Spleen (tissue), 11 donors: ENCODE results near the gene PLCB1. TPM values are rescaled to one million over a fixed set of nuclear protein-coding genes. Genes with fewer than 3 reads are reported as not detected.

Source experiments
- DNase-seq: peaks from one replicate; pipeline ENCODE4 v3.0.0-alpha.2; 2020
- H3K27ac ChIP-seq, 8 donors: fragments of 200-600 bp; sonication (generic) in 7 of 8; 1 replicate in 4 of 8; 2 replicates in 4 of 8; pipeline versions ENCODE4 v1.5.0 to v1.8.0; 2016 to 2021; ENCODE audit warnings: inconsistent platforms in 4 of 8, mild to moderate bottlenecking in 4 of 8, moderate library complexity in 1 of 8
- H3K27me3 ChIP-seq, 7 donors: fragments of 200-600 bp; sonication (generic) in 6 of 7; replicated peaks in 1 of 7; 1 replicate in 4 of 7; 2 replicates in 3 of 7; pipeline versions ENCODE4 v1.5.0 to v1.8.0; 2016 to 2021; ENCODE audit warnings: inconsistent platforms in 3 of 7, mild to moderate bottlenecking in 1 of 7
- H3K36me3 ChIP-seq, 6 donors: fragments of 200-600 bp; sonication (generic) in 5 of 6; 1 replicate in 4 of 6; 2 replicates in 2 of 6; pipeline versions ENCODE4 v1.5.0 to v1.8.0; 2016 to 2021; ENCODE audit warnings: inconsistent platforms in 2 of 6
- H3K4me1 ChIP-seq, 6 donors: fragments of 200-600 bp; sonication (generic) in 5 of 6; 1 replicate in 3 of 6; 2 replicates in 3 of 6; pipeline versions ENCODE4 v1.5.0 to v1.8.0; 2016 to 2021; ENCODE audit warnings: inconsistent platforms in 3 of 6
- H3K4me3 ChIP-seq, 8 donors: fragments of 200-600 bp; sonication (generic) in 7 of 8; 1 replicate in 4 of 8; 2 replicates in 4 of 8; pipeline versions ENCODE4 v1.5.0 to v1.8.0; 2016 to 2021; ENCODE audit warnings: inconsistent platforms in 4 of 8, mild to moderate bottlenecking in 4 of 8, moderate library complexity in 2 of 8
- H3K9me3 ChIP-seq, 8 donors: fragments of 200-600 bp; sonication (generic) in 7 of 8; 1 replicate in 4 of 8; 2 replicates in 4 of 8; pipeline versions ENCODE4 v1.5.0 to v1.8.0; 2016 to 2021; ENCODE audit warnings: inconsistent platforms in 4 of 8
- POLR2A ChIP-seq, 3 donors: fragments of 450-650 bp; IDR thresholded peaks; one replicate each; pipeline ENCODE4 v1.5.1; 2017; ENCODE audit warnings: antibody characterized with exemption in 3 of 3, mild to moderate bottlenecking in 1 of 3
- POLR2AphosphoS5 ChIP-seq, 3 donors: sonication (generic); formaldehyde crosslinking; IDR thresholded peaks; one replicate each; pipeline ENCODE4 v1.5.1; 2017; ENCODE audit warnings: antibody characterized with exemption in 3 of 3
- WGBS, 5 donors: extraction: QIAGEN DNeasy Blood & Tissue Kit in 3 of 5; methylation state at CpG; one replicate each; pipeline versions ENCODE4 v1.1.5 to v1.1.7; 2013 to 2018; 5-methylcytosine and 5-hydroxymethylcytosine counted together
- intact Hi-C: fragments of 100-400 bp; cut with DNase I; formaldehyde crosslinking; loops from one replicate; pipeline ENCODE4 v1.15.0; 2023; ENCODE audit warnings: low total_unique reads
- polyA plus RNA-seq, 3 donors: library from polyadenylated mRNA; stranded (reverse); fragments of 200-250 nt; gene quantifications; one replicate each; pipeline ENCODE4 v1.2.1, GENCODE V29; 2013
- total RNA-seq, 7 donors: library from RNA; depleted of rRNA in 3 of 7; stranded (reverse); fragments of >200 nt in 3 of 7; fragmentation: NEBNext Ultra II Directional in 4 of 7; extraction: Animal tissue kit (Norgen Biotek cat#: 25700) in 4 of 7; gene quantifications; one replicate each; pipeline versions ENCODE4 v1.1.0 to v1.2.1, GENCODE V29; 2016 to 2021
- TF ChIP-seq, protein P1 (sequence below), 11 experiments: fragments of 200-600 bp in 7 of 11; fragments of 450-650 bp in 4 of 11; sonication (generic) in 4 of 11; IDR thresholded peaks in 8 of 11; conservative IDR thresholded peaks in 3 of 11; 1 replicate in 7 of 11; 2 replicates in 4 of 11; pipeline versions ENCODE4 v1.4.0 to v1.8.0; 2016 to 2021; ENCODE audit warnings: antibody characterized with exemption in 11 of 11, inconsistent platforms in 4 of 11, mild to moderate bottlenecking in 1 of 11
- donor health status: healthy with polysubstance abuse.
- donor health status: DM: no; HTN: no; CAD: no; lungs with moderate emphysema.
- donor health status: DM: no; HTN: no; CAD: no.
- donor health status: Bipolar disorder and iron deficiency.
- donor health status: healthy.
- donor health status: DM: no; HTN: no; CAD: no.
- donor health status: DM: yes; HTN: yes; CAD: no.

The PLCB1 gene
- total and polyA plus RNA-seq, 10 donors = 1.0 to 33.7 (median 16.2) TPM

DNA sequence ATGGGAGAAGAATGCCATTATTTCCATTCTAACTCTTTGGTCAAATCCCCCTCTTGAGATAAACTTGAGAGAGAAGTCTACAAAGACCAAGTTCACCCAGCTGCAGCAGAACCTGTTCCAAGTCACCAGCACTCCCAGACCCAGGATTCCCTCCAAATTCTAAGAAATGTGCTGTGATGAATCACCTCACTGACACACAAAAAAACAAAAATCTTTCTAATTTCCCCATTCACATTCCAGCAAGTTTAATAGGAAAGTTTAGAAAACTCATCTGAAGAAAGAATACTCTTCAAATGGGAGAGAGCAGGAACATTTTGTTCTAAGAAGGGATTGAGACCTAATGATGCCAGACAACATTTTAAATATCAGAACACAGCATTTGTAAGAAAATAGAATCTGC lies 723.2 kb downstream of the PLCB1 start:
- Histone ChIP-seq H3K4me3 (no peak overlapping the region), H3K27ac (peak overlapping the region in 2 of 8 donors; percentile 39 to 41), H3K4me1 (peaks cover 0 to 8% (median 0%) of the 10 kb centered on the region in 6 donors), H3K27me3 (no peaks in the 10 kb centered on the region), H3K36me3 (no peaks in the 10 kb centered on the region), H3K9me3 (no peaks in the 10 kb centered on the region)
- DNase-seq = no peak
- TF ChIP-seq POLR2AphosphoS5 (IDR thresholded peaks at IDR 0.05) (no peak), POLR2A (IDR thresholded peaks at IDR 0.05) (no peak)
- TF ChIP-seq, protein P1, sequence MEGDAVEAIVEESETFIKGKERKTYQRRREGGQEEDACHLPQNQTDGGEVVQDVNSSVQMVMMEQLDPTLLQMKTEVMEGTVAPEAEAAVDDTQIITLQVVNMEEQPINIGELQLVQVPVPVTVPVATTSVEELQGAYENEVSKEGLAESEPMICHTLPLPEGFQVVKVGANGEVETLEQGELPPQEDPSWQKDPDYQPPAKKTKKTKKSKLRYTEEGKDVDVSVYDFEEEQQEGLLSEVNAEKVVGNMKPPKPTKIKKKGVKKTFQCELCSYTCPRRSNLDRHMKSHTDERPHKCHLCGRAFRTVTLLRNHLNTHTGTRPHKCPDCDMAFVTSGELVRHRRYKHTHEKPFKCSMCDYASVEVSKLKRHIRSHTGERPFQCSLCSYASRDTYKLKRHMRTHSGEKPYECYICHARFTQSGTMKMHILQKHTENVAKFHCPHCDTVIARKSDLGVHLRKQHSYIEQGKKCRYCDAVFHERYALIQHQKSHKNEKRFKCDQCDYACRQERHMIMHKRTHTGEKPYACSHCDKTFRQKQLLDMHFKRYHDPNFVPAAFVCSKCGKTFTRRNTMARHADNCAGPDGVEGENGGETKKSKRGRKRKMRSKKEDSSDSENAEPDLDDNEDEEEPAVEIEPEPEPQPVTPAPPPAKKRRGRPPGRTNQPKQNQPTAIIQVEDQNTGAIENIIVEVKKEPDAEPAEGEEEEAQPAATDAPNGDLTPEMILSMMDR (IDR thresholded peaks at IDR 0.05 in 8 of 11, conservative IDR thresholded peaks at IDR 0.05 in 3 of 11) = no peak
- intact Hi-C loops = loop anchor here (10.0 kb wide), 1 partner anchor 499 kb away; no protein-coding TSS in a partner anchor

DNA sequence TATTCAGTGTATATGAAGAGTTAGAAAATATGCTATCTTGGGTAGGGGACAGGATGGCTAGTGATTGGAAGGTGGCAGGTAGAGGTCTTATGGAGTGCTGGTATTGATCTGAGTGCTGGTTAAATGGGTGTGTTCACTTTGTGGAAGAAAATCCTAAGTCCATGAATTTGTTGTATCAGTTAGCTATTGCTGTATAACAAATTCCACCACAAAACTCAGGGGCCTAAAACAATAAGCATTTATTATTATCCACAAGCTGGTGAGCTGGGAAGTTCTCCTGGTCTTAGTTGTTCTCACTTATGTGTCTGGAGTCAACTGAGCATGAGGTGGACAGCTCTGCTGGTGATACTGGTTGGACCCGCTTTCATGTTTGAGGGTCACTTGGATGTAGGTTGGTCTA lies 724.6 kb downstream of the PLCB1 start:
- no peak overlapping the region for H3K4me3 ChIP-seq
- no peak overlapping the region for H3K27ac ChIP-seq
- H3K9me3 ChIP-seq = no peaks in the 10 kb centered on the region
- no peaks in the 10 kb centered on the region for H3K36me3 ChIP-seq
- H3K27me3 ChIP-seq = no peaks in the 10 kb centered on the region
- H3K4me1 ChIP-seq = peaks cover 0 to 8% (median 0%) of the 10 kb centered on the region in 6 donors
- intact Hi-C loops = loop anchor here (10.0 kb wide), 1 partner anchor 498 kb away; no protein-coding TSS in a partner anchor
- no peak for TF ChIP-seq POLR2AphosphoS5 (IDR thresholded peaks at IDR 0.05)
- TF ChIP-seq POLR2A (IDR thresholded peaks at IDR 0.05) = no peak
- TF ChIP-seq, protein P1 (IDR thresholded peaks at IDR 0.05 in 8 of 11, conservative IDR thresholded peaks at IDR 0.05 in 3 of 11) = no peak
- no peak for DNase-seq
- WGBS, 5 donors = 86 to 100% (median 97%) methylated on average over 1 of the region's 1 CpG

DNA sequence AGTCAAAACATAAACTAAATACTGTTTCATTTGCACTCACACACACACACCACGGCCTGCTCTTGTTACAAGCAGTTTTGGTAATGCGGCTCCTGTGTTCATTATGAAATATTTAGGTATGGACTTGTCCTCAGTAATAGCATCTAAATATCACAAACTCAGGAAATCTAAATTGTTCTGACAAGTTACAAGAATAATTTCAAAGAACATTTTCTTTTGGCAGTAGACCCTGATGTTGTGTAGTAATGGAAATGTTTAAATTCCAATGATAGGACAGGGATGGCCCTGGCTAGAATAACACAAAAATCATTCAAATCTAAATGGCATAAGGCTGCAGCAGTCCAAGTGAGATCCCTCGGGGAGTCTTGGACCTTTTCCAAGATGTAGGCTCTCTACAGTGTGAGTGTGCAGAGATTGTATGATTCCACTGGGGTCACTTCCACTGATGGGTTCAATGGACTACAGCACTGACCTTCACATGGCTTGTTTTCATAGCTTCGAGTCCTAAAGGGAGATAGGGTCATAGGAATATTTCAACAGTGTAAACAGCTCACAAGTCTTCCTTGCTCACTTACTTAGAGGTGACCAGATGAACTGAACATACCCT lies 726.2 kb downstream of the PLCB1 start:
- DNase-seq = no peak
- intact Hi-C loops = loop anchor here (10.0 kb wide), 1 partner anchor 497 kb away; no protein-coding TSS in a partner anchor
- no peaks in the 10 kb centered on the region for H3K9me3 ChIP-seq
- no peaks in the 10 kb centered on the region for H3K36me3 ChIP-seq
- peaks cover 0 to 8% (median 0%) of the 10 kb centered on the region in 6 donors for H3K4me1 ChIP-seq
- WGBS, 5 donors = 58 to 92% (median 73%) methylated on average over 4 of the region's 4 CpGs
- no peaks in the 10 kb centered on the region for H3K27me3 ChIP-seq
- TF ChIP-seq, protein P1 (IDR thresholded peaks at IDR 0.05 in 8 of 11, conservative IDR thresholded peaks at IDR 0.05 in 3 of 11) = no peak
- TF ChIP-seq POLR2A (IDR thresholded peaks at IDR 0.05) (no peak), POLR2AphosphoS5 (IDR thresholded peaks at IDR 0.05) (no peak)
- no peak overlapping the region for H3K4me3 ChIP-seq
- H3K27ac ChIP-seq = no peak overlapping the region

DNA sequence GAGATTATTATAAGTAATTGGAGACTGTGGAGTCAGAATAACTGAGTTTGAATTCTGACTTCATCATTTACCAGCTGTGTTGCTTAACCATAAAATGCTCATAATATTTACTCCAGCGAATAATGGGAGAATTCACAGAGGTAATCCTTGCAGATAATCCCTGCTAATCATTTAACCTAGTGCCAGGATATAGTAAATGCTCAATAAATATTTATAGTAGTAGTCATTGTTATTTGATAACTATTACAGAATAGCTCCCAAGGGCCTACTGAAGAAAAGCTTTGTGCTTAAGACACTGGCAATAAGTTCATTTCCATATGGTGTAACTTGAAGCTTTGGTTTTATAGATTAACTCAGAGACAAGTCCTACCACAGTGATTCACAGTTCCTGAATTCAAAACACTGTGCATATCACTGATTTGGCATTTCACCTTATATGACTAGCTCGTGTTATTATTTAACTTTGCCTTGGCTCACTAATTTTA lies 728.0 kb downstream of the PLCB1 start:
- TF ChIP-seq POLR2A (IDR thresholded peaks at IDR 0.05) = no peak
- TF ChIP-seq, protein P1 (IDR thresholded peaks at IDR 0.05 in 8 of 11, conservative IDR thresholded peaks at IDR 0.05 in 3 of 11) = no peak
- TF ChIP-seq POLR2AphosphoS5 (IDR thresholded peaks at IDR 0.05) = no peak
- Histone ChIP-seq H3K27me3 (no peaks in the 10 kb centered on the region), H3K4me1 (no peaks in the 10 kb centered on the region), H3K9me3 (no peaks in the 10 kb centered on the region), H3K4me3 (no peak overlapping the region), H3K27ac (no peak overlapping the region), H3K36me3 (no peaks in the 10 kb centered on the region)
- DNase-seq = no peak
- WGBS, 5 donors = 59 to 84% (median 65%) methylated on average over 2 of the region's 2 CpGs
- intact Hi-C loops = no loop called here
